Stimulated activated CD4-positive, alpha-beta T cell treated with anti-CD3 and anti-CD28 coated beads, Interleukin-1b, Interleukin-23, amount 100 ng/mL, for 1 hour (primary cell): ENCODE measurements around the gene ZNF740.

Source experiments
- DNase-seq, 2 donors: peaks; one replicate each; pipeline ENCODE4 v3.0.0-alpha.2; 2020; ENCODE audit warnings: low read depth in 2 of 2

Gene ZNF740

DNA sequence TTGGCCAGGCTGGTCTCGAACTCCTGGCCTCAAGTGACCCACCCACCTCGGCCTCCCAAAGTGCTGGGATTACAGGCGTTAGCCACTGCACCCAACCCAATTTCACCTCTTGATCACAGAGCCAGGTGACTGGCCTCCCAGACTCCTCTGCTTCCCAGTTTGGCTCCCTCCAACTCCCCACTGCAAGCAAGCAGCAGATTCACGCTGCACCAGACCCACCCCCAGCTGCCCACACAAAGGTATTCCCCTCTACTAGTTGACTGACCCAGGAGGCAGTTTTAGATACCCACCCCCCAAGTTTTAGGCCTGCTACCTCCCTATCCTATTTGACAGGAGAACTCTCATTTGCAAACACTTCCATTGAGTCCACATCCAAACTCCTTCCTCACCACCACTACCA, 46.3 kb downstream of the ZNF740 start:
- no peak for DNase-seq

GRCh38 chr12:53227341-53227740, 46.8 kb downstream of the ZNF740 start:
- DNase-seq, result no peak

GRCh38 chr12:53227836-53228235, 47.3 kb downstream of the ZNF740 start:
- no peak for DNase-seq

DNA sequence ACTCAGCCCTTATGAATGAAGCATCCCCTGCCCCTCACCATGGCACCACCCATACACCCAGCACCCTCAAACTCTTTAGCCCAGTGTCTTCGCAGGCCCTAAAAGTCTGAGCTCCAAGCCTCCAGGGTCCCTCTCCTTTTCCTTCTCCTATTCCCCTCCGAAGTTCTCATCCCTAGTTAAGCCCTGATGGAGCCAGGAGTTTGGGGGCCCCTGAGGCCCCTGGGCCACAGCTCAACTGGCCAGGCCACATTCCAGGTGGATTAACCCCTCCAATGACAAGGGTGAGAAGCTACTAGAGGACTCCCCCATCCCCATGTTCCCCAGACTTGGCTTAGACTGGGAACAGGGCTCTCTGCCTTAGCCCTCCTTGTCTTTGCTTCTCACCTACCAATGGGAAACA, 48.9 kb downstream of the ZNF740 start:
- DNase-seq, result no peak

DNA sequence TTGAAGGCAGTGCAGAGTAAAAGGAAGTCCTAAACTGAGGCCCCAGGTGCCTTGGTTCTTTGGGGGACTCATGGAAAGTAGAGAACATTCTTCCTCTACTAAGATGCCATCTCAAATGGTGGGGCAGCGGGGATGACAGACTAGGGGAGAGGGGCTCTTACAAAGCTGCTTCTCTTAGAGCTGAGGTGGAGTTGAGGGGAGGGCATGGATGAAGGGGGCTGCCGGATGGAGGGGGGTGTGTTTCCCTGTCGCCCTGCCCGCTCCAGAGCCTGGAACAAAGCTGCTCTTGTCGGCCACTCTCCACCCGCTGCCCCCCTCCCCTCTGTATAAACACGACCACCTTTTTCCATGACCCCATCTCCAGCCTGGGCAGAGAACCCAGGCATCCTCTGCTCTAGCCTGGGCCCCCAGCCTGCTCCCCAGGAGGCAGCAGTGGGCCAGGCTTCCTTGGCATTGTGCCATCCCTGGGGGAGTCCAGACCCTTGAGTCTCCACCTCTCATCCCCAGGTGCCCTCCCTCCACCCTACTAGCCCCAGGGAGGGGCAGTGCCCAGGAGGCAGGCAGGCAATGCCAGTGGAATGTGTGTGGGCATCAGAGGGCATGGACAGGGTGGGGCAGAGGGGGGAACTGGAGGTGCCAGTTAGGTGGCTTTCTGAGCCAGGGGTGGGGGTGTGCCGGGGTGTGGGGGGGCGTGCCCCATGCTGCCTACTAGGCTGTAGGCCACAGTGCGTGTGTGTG, 49.8 kb downstream of the ZNF740 start:
- no peak for DNase-seq

DNA sequence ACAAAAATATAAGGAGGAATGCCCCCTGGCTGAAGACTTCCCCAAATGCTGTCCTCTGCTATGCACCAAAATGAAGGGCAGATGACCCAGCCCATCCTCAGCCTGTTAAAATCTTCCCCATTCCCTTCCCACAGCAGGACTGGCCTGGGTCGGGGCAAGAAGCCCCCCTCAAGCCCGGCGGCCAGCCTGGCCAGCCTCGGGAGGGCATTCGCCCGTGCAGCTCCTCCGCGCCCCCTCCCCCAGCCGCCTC, 51.1 kb downstream of the ZNF740 start:
- no peak for DNase-seq

DNA sequence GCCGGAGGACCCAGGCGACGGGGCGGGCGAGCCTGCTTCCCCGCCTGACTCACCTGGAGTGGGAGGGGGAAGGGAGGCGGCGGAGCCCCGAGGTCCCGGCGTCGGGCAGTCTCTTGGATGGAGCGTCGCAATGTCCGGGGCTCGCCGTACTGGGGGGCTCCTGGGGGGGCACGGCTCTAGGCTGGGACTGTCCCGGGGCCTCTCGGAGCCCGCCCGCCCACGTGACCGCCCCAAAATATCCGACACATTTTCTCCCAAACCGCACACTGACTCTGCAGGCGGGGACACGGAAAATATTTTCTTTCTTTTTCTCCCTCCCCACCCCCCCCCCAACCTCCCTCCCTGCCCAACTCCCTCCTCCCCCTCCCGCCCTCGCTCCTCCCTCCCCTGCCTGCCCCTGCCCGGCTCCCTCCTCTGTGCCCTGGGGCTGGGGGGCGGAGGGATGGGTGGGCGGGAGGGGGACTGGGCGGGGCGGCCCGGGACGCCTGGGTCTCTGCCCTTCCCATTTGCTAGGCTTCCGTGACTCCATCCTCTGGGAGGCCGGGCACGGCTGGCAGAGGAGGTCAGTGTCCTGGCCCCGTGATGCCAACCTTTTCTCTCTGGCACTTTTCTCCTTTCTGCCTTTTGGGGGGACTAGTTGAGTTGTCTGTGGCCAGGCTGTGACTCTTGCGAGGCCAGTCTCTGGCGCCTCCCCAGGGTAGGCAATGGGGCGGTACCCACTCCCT, 51.6 kb downstream of the ZNF740 start, which contains the start of gene RARG:
Gene RARG (minus strand): TSS at position 289 of the 725 bp plus-strand sequence. CDS start 4,664 bp downstream, outside the sequence.
- DNase-seq, result peak in 1 of 2 donors; percentile 57

- DNase-seq, result no peak
Observed at GRCh38 chr12:53232646-53233461, 52.3 kb downstream of the ZNF740 start.

GRCh38 chr12:53233671-53234121, 53.2 kb downstream of the ZNF740 start:
- no peak for DNase-seq

DNA sequence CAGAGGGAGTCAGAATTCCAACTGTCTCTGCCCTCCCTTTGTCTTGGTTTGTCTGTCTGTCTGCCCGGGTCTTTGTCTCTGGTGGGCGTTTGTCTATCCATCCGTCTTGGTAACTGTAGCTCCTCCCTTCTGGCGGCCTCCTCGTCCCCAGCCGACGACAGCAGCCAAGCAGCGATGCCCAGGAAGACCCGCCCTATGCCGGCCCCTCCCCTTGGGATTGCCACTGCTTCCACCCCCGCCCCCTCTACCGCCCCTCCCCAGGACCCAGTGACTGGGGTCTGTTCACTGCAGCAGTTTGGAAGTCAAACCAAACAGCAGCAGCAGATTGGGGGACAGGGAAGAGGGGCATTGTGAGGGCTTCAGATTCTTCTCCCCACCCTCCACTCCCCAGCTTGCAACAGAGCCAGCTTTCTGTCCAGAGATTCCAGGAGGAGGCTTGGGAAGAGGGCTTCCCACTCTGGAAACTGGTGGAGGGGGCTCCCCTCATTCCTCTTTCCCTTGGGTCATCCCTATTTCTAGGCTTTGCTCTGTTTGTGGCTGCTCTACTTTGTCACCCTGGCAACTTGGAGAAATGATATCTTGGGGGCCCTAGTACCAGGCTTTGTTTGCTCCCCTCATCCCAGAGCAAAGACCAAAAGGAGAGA, 53.9 kb downstream of the ZNF740 start:
- no peak for DNase-seq

- DNase-seq, result no peak
Observed at GRCh38 chr12:53235164-53235563, 54.6 kb downstream of the ZNF740 start.

GRCh38 chr12:53235742-53236442, 55.4 kb downstream of the ZNF740 start:
- no peak for DNase-seq

- no peak for DNase-seq
Observed at GRCh38 chr12:53236443-53237111, 56.1 kb downstream of the ZNF740 start.

- no peak for DNase-seq
Observed at GRCh38 chr12:53239643-53240258, 59.2 kb downstream of the ZNF740 start.

- no peak for DNase-seq
Observed at GRCh38 chr12:53241623-53242412, 61.3 kb downstream of the ZNF740 start.

GRCh38 chr12:53244337-53244736, 63.8 kb downstream of the ZNF740 start:
- no peak for DNase-seq
